Loucy (cell line): ENCODE data around the gene ATP8A2.

ENCODE experiments used
- CTCF ChIP-seq: fragments of 200-600 bp; sonication (generic); conservative IDR thresholded peaks from 2 replicates; pipeline ENCODE4 v1.5.1; 2014; ENCODE audit warnings: mild to moderate bottlenecking, antibody characterized with exemption, low read length
- EZH2phosphoT487 ChIP-seq: fragments of 200-600 bp; IDR thresholded peaks from 2 replicates; pipeline ENCODE4 v1.6.1; 2018; ENCODE audit warnings: antibody characterized with exemption, mild to moderate bottlenecking, moderate library complexity, borderline replicate concordance

GRCh38 chr13:26047040-26047439, 675.3 kb downstream of the ATP8A2 start:
- no peak for TF ChIP-seq CTCF
- no peak for TF ChIP-seq EZH2phosphoT487
